ENCODE results near the gene C16orf78. TPM values are rescaled to one million over a fixed set of nuclear protein-coding genes. Genes with fewer than 3 reads are reported as not detected.
A peak's percentile ranks its signal among the peaks of the same experiment; 100 is the strongest.
"Not testable (repeated sequence)": the region's sequence is repeated elsewhere in the genome, so short reads cannot be mapped to it uniquely, and the experiment has no call there.

Gene C16orf78
- total RNA-seq, 2 donors from 2014 or later: not detected

- Histone ChIP-seq H3K36me3 (no peaks in the 10 kb centered on the region), H3K9me3 (no peaks in the 10 kb centered on the region), H3K27me3 (no peaks in the 10 kb centered on the region), H3K4me3 (no peak overlapping the region), H3K27ac (no peak overlapping the region), H3K9ac (ENCODE audit: low read depth in 2 of 2, low read length in 2 of 2) (no peak overlapping the region), H3K4me1 (no peaks in the 10 kb centered on the region)
- no peak for DNase-seq
- intact Hi-C loops (cut with DNase I): loop anchor here (5.0 kb wide), 1 partner anchor 357 kb away; no protein-coding TSS in a partner anchor
- TF ChIP-seq, protein P1, sequence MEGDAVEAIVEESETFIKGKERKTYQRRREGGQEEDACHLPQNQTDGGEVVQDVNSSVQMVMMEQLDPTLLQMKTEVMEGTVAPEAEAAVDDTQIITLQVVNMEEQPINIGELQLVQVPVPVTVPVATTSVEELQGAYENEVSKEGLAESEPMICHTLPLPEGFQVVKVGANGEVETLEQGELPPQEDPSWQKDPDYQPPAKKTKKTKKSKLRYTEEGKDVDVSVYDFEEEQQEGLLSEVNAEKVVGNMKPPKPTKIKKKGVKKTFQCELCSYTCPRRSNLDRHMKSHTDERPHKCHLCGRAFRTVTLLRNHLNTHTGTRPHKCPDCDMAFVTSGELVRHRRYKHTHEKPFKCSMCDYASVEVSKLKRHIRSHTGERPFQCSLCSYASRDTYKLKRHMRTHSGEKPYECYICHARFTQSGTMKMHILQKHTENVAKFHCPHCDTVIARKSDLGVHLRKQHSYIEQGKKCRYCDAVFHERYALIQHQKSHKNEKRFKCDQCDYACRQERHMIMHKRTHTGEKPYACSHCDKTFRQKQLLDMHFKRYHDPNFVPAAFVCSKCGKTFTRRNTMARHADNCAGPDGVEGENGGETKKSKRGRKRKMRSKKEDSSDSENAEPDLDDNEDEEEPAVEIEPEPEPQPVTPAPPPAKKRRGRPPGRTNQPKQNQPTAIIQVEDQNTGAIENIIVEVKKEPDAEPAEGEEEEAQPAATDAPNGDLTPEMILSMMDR (IDR thresholded peaks at IDR 0.05): no peak
Measured at GRCh38 chr16:49354101-49354500, 19.5 kb upstream of the C16orf78 start.

DNA sequence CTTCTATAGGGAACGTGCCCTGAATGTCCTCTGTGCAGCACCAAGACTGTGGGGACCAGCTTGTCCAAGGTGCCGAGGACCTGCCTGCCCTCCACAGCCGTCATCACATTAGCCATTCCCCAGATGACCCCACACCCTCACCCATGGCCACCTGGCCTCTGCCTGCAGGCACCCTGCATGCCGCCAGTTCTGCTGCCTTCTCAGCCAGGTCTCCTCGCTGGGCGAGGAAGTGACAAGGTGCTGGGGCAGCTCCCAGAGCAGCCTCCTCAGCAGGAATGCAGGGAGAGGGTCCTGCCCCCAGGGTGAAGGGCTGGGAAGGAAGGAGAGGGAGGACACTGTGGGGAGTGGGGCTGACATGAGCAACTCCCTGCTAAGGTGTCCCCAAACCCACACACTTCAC is 18.6 kb upstream of the C16orf78 start:
- no peak overlapping the region for H3K27ac ChIP-seq
- no peaks in the 10 kb centered on the region for H3K9me3 ChIP-seq
- no peak for DNase-seq
- no peaks in the 10 kb centered on the region for H3K27me3 ChIP-seq
- TF ChIP-seq, protein P1 (IDR thresholded peaks at IDR 0.05): no peak
- H3K4me1 ChIP-seq: no peaks in the 10 kb centered on the region
- no peaks in the 10 kb centered on the region for H3K36me3 ChIP-seq
- H3K4me3 ChIP-seq: no peak overlapping the region
- no peak overlapping the region for H3K9ac ChIP-seq (ENCODE audit: low read depth in 2 of 2, low read length in 2 of 2)
- intact Hi-C loops (cut with DNase I): loop anchor here (5.0 kb wide), 1 partner anchor 358 kb away; no protein-coding TSS in a partner anchor

- TF ChIP-seq, protein P1 (IDR thresholded peaks at IDR 0.05): no peak
- DNase-seq: no peak
- H3K9ac ChIP-seq (ENCODE audit: low read depth in 2 of 2, low read length in 2 of 2): no peak overlapping the region
- no peaks in the 10 kb centered on the region for H3K9me3 ChIP-seq
- intact Hi-C loops (cut with DNase I): no loop called here
- H3K27me3 ChIP-seq: no peaks in the 10 kb centered on the region
- no peak overlapping the region for H3K27ac ChIP-seq
- no peaks in the 10 kb centered on the region for H3K36me3 ChIP-seq
- H3K4me3 ChIP-seq: no peak overlapping the region
- H3K4me1 ChIP-seq: no peaks in the 10 kb centered on the region
Measured at GRCh38 chr16:49355933-49356665, 17.5 kb upstream of the C16orf78 start.

DNA sequence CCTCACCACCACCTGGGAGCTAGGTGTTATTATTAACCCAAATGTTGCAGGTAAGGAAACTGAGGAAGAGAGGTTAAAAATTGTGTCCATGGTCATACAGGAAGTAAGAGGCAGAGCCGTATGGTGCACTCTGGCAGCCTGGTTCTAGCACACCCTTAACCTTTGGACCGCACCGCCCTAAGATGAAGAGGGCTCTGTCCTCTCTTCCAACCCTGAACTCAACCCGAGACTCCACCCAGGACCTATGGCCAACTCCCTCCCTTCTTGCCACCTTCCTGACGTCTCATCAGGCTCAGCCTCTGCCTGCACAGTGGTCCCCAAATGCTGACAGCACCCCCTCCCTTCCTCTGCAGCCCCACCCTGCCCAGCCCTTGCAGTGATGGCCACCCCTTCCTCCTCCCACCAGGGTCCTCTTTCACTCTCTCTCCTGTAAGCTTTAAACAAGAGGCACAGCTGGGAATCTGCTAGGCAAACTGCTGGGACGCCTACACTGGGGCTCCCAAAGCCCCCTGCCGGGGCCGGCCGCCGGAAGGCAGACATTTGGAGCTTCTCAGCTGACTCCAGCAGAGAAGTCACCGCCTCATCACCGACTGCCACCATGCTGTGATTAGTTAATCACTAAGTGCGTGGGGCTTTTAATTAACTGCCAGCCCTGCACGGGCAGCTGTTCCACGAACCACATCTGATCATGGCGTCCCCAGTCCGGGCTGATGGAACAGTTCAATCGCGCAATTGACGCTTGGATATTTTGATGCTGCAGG is 16.7 kb upstream of the C16orf78 start:
- intact Hi-C loops (cut with DNase I): no loop called here
- TF ChIP-seq, protein P1 (IDR thresholded peaks at IDR 0.05): no peak

GRCh38 chr16:49359591-49359990 is 14.0 kb upstream of the C16orf78 start:
- intact Hi-C loops (cut with DNase I): no loop called here
- no peaks in the 10 kb centered on the region for H3K36me3 ChIP-seq
- H3K4me1 ChIP-seq: no peaks in the 10 kb centered on the region
- no peak overlapping the region for H3K9ac ChIP-seq (ENCODE audit: low read depth in 2 of 2, low read length in 2 of 2)
- H3K27ac ChIP-seq: no peak overlapping the region
- H3K9me3 ChIP-seq: no peaks in the 10 kb centered on the region
- TF ChIP-seq, protein P1 (IDR thresholded peaks at IDR 0.05): no peak
- H3K27me3 ChIP-seq: no peaks in the 10 kb centered on the region
- DNase-seq: no peak
- H3K4me3 ChIP-seq: no peak overlapping the region

More for the DNA sequence above, 16.7 kb upstream of the C16orf78 start:
- Histone ChIP-seq H3K27me3 (no peaks in the 10 kb centered on the region), H3K9me3 (no peaks in the 10 kb centered on the region), H3K4me3 (no peak overlapping the region), H3K9ac (ENCODE audit: low read depth in 2 of 2, low read length in 2 of 2) (no peak overlapping the region), H3K4me1 (no peaks in the 10 kb centered on the region), H3K27ac (no peak overlapping the region), H3K36me3 (no peaks in the 10 kb centered on the region)
- DNase-seq: peak; percentile 77

GRCh38 chr16:49361731-49362130 is 11.9 kb upstream of the C16orf78 start:
- H3K27me3 ChIP-seq, DNase-seq, H3K36me3 ChIP-seq: not testable (repeated sequence)

More at GRCh38 chr16:49361731-49362130, 11.9 kb upstream of the C16orf78 start:
- H3K4me1 ChIP-seq; H3K27ac ChIP-seq; H3K9ac ChIP-seq (ENCODE audit: low read depth in 2 of 2, low read length in 2 of 2); intact Hi-C loops (cut with DNase I); H3K9me3 ChIP-seq; H3K4me3 ChIP-seq: not testable (repeated sequence)

All from colonic mucosa (tissue), 4 donors.